HuH-7.5 (cell line): ENCODE data around the gene CHAD.
"Not testable (repeated sequence)": the region's sequence is repeated elsewhere in the genome, so short reads cannot be mapped to it uniquely, and the experiment has no call there.

Experiments used
- DNase-seq: peaks from one replicate; pipeline ENCODE4 v3.0.0; 2011; ENCODE audit warnings: low spot score

Gene CHAD

DNA sequence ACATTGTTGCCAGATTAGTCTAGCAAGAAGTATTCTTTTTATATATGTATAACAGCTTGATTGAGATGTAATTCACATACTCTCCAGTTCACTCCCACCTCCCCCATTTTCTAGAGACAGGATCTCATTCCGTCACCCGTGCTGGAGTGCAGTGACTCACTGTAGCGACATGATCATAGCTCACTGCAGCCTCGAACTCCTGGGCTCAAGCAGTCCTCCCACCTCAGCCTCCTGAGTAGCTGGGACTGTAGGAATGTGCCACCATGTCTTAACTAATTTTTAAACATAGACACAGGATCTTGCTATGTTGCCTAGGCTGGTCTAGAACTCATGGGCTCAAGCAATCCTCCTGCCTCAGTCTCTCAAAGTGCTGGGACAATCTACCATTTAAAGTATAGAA, 6.7 kb upstream of the CHAD start:
- DNase-seq: no peak

DNA sequence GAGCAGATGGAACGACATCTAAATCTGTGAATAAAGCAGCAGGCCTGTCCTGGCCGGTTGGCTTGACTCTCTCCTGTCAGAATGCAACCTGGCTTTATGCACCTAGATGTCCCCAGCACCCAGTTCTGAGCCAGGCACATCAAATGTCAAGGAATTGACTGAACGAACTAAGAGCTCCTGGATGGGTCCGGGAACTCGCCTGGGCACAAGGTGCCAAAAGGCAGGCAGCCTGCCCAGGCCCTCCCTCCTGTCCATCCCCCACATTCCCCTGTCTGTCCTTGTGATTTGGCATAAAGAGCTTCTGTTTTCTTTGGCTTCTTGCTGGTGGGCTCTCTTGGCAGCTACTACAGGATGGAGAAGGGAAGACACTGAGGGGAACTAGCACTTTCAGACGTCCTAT, 5.8 kb upstream of the CHAD start:
- DNase-seq: no peak

DNA sequence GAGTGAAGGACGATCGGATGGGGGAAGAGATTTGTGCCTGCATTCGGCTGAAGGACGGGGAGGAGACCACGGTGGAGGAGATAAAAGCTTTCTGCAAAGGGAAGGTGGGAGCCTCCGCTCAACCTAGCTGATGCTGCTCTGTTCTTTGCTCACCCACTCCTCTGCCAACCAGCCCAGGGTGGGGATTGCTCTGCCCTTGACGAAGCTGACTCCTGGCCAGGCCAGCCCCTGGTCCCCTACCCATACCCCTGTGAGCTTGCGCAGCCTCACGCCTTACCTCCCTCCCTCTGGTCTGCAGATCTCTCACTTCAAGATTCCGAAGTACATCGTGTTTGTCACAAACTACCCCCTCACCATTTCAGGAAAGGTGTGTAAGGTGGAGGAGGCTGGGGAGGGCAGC, 5.2 kb upstream of the CHAD start:
- no peak for DNase-seq

DNA sequence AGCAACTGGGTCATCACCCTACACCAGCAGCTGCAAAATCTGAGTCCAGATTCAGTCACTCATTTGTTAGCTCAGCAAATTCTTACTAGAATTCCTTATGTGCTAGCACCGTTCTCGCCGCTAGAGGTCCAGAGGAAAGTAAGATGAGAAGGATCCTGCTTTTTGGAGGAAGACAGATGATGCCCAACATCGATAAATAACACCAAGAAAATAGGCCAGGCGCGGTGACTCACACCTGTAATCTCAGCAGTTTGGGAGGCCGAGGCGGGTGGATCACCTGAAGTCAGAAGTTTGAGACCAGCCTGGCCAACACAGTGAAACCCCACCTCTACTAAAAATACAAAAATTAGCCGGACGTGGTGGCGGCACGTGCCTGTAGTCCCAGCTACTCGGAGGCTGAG, 4.1 kb upstream of the CHAD start:
- not testable (repeated sequence) for DNase-seq

DNA sequence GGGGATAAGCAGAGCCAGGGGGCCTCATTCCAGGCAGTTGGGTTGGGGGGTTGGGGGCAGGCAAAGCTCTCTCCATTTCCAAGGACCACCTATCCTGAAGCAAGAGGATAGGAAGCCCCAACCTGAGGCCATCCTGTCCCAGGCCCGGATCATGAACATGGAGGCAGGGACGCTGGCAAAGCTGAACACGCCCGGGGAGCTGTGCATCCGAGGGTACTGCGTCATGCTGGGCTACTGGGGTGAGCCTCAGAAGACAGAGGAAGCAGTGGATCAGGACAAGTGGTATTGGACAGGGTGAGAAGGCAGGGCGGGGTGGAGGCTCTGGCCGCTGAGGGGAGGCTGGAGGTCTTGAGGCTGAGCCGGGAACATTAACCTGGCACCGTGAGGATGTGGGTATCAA, 3.6 kb upstream of the CHAD start:
- DNase-seq: no peak

DNA sequence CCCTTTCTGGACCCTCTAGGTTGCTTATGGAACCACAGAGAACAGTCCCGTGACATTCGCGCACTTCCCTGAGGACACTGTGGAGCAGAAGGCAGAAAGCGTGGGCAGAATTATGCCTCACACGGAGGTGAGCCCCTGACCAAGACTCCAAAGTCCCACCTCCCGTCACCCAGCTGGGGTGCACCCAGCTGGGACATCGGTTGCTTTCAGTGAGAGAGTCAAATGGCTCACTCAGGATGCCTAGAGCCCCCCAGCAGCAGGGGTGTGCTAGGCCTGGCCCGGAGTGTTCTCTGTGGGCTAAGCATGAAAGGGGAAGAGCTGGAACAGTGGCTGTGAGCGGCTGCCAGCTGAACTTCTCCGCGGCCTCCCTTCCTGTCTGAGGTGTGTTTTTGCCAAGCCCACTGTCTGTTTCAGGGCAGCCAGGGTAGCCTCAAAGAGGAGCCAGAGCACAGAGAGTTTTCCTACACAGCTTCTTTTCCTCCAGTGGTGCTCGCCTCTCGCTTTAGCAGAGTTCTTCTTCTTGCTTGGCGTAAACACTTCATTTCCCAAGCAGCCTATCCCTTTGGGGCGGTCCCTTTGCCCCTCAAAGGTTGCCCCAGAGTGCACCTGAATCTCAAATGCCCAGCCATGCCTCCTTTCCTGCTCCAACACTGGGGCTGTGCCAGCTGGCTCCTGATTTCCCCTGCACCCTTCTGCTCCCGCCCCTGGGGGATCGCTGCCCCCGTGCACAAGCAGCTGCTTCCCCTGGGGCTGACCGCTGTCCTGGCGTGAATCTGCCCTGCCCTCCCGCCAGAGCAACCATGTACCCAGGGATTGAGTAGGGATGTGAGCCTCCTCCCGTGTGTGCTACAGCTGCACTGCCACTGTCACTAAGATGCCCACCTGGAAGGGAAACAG, 2.6 kb upstream of the CHAD start:
- no peak for DNase-seq

DNA sequence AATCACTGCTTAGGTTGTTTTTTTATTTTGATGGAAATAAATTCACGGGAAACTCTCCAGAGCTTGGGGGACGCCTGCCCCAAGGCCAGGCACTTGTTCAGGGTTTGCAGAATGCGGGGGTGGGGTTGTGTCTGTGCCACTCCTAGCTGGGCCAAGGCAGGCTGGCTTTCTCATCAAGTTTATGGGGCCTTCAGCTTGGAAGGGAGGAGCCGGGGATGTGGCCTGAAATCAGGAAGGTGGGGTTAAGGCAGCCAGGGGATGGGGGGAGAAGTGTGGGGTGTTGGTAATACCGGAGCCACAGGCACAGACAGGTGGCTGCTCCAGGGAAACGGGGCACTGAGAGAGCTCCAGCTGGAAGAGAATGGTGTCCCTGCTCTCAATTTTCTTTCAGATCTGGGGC, 1.7 kb upstream of the CHAD start:
- DNase-seq: no peak

DNA sequence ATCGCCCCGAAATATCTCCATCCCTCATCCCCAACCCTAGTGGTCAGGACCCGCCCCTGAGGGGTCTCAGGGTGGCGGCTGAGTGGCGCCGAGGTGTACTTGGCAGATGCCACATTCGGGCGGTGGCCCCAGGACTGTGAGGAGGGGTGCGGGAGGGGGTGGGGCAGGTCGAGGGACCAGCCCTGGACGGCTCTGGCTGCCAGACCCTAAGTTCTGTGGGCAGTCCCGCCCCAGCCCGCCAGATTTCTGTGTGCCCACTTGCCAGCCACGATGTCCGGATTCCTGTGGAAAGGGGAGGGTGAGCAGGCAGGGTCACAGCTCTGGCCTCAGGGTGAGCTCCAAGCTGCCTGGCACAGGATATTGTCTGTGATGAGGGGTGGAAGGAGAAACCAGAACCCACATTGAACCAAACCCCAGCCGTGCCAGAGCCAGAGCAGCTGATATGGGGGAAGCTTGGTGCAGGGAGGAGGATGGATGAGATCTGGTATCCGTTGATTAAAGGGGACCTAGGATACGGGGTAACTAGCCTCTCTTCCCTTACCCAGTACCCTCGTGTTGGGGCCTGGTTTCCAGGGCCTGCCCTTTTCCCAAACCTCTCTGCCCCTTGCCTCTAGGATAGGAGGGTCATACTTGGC, 1.1 kb upstream of the CHAD start:
- DNase-seq: no peak

DNA sequence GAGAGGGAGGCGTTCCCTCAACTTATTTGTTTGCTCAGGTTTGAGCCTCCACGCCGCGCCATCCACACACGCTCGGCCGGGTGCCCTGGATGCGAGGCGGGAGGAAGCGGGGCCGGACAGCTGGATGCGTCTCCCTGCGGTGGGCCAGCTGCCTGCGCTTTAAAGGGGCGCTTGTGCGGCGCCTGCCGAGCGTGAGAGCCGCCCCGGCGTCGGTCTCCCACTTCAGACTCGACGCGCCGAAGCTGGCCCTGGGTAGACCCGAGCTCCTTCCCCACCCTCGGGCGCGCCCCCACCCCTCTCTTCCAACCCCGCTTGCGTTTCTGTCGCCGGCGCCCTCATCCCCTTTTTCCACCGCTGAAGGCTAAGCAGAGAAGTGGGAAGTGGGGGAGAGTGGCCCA, 527 bp upstream of the CHAD start:
- no peak for DNase-seq

DNA sequence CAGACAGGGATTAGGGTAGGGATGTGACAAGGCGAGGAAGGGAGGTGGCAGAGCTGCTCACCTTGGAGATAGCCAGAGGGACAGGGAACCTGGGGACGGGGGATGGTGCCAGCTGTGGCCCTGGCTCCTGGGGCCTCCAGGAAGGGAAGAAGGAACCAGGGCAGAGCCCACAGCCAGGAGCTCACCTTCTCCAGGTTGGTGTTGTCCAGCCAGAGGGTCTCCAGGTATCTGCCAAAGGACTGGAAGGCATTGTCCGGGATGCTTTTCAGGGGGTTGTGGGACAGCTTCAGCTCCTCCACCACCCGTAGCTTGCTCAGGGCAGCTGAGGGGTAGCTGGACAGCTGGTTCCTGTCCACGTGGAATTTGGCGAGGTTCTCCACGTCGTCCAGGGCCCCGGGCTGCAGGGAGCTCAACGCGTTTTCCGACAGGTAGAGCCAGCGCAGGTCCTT, 801 bp downstream of the CHAD start:
- no peak for DNase-seq

DNA sequence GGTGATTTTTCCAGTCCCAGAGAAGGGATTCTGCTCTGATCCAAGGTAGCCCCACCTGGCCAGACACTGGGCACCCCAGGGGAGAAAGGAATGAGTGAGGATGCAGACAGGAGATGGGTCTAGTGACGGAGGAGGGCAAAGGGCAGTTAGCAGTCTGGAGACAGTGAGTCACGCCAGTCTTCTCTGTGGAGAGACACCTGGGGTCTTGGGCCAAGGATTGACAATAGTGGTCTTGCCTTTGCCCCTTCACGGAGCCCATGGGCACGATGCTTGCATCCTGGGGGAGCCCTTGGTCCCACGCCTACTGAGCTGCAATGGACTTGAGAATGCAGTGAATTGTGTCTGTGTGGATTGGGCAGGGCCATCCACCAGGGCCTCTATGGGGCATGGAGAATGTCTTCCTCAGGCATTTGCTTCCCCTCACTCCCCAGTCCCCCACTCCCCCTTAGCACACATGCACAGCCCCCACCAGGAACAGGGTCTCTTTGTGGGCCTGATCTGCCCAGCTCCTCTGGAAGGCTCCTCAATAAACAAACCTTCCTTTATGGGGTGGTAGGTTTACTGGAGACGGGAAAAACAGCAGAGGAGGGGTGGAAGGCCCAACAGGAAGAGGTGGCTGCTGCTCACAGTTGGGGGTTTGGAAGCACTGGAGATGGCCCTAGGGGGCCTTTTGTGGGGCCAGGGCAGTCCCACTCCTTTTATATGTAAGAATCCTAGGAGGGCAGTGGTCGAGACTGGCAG, 1.4 kb downstream of the CHAD start:
- DNase-seq: no peak

DNA sequence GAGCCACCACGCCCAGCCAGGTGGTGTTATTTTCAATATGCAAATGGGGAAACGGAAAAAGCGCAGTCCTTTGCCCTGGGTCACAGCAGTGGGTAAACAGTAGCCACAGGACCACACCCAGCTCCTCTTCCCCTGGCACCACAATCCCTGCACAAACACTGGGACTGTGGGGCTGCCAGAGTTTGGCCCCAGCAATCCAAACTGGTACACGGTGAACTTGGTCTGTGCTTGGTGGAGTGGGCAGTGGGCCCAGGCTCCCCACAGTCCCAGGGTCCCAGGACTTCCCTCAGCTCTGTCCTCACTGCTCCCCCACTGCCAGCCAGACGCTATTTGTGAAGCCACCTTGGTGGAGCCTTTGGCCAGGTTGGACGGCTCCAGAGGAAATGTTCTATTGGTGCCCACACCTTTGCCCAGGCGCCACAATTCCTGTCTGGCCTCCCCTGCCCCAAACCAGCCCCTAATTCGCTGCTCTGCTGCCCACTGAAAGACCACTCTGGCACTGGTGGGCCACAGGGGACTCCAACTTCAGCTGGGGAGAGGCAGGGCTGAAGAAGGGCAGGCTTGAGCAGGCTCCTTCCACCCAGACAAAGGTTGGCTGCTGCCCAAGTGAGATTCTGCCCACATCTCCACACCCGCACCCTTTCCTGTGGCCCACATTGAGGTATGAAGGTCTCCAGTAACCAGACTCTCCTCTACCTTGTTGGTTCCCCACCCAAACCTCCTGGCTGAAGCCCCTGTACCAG, 2.1 kb downstream of the CHAD start:
- DNase-seq: no peak

DNA sequence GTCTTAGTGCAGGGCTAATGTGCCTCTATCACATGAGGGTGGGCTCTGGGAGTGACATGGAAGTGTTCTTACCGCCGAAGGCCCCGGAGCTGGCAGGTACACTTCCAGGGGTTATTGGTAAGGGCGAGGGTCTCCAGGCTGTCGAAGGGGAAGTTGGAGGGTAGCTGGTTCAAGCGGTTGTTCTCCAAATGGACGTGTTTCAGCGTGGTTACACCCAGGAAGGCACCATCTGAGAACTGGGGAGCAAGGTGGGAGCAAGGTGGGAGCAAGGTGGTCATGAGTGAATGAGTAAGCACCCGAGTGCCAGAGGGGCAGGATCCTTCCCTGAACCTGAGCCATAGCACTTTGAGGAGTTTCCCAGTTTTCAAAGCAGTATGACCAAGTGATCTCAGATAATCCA, 3.0 kb downstream of the CHAD start:
- DNase-seq: no peak

DNA sequence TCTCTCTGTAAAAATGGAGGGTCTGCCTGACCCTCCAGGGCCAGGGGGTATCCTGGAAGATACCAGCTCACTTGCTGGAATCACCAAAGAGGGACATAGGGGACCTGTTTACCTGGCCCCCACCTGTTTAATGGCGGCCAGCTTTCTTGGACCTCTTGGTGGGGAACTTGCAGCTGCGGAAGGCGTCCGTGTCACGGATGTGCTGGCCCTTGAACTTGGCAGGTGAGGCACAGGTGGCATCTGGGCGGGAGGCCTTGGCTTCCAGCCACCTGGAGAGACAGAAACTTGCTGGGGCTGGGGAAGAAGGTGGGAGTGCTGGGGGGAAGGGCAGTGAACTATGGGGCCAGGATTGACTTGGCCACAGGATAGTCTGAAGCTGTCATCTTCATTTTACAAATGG, 3.5 kb downstream of the CHAD start:
- DNase-seq: no peak

DNA sequence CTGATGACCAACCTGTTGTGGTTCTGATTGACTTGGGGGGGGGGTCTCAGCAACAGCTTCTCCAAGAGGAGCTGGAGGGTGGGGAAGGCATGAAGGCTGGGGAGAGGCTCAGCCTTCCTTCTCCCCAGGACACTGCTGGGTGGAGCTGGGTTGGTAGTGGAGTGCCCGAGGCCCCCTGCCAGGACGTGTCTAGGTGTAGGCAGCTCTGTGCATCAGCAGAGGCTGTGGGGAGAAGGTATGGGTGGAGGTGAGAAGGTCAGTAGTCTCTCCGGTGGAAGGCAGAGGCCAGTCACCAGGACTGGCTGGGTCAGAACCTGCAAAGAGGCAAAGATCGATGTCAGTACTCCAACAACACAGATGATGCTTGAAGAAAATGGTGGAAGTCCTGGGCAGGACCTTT, 3.9 kb downstream of the CHAD start:
- DNase-seq: no peak

DNA sequence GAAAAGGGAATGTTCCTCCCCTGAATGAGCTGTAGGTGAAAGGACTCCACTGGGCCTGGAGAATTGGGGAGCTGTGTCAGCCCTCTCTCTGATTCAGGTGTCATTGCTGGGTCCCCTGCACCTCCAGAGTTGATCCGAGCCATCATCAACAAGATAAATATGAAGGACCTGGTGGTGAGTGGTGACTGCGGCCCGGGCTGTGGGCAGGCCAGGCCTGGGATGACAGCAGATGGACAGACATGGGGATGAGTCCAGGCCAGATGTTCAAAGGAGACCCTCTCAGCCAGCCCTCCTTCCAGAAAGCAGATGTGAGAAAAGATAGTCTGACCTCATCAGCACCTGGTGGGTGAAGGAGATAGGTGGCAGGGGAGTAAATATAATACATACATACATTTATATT, 4.6 kb downstream of the CHAD start:
- DNase-seq: no peak

DNA sequence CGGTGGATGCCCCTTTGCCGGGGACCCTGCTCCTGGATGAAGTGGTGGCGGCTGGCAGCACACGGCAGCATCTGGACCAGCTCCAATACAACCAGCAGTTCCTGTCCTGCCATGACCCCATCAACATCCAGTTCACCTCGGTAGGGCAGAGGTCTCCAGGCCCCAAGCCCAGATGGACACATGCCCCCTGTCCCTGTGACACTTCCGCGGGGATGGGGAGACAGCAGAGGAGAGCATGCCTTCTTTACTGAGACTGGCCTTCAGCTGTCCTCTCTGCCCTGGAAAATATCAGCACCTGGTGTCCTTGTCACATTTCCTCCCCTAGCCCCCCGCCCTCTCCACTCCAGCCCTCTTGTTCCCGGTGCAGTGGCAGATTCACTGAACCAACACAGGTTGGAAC, 6.2 kb downstream of the CHAD start:
- no peak for DNase-seq

DNA sequence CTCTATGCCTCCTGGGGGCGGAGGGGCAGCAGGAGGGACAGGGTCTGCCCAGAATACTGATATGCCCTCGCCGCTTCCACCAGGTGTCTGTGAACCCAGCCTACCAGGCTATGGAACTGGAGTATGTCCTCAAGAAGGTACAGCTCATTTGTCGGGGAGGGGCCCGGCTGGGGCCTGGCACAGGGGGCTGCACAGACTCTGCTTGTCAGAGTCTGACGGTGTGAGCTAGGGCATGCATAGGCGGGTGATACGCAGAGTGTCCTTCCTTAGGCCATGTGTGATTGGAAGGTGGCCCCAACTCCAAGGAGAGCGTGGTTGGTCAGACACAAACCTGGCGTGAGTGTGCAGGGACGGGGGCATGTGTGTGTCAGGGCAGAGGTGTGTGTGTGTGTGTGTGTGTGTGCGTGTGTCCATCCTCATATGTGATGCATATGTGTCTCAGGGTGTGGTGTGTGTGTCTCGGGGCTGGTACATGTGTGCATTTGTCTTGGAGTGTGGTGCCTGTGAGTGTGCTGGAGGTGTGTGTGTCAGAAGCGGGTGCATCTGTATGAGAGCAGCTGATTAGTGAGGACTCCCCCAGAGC, 7.0 kb downstream of the CHAD start:
- DNase-seq: no peak

DNA sequence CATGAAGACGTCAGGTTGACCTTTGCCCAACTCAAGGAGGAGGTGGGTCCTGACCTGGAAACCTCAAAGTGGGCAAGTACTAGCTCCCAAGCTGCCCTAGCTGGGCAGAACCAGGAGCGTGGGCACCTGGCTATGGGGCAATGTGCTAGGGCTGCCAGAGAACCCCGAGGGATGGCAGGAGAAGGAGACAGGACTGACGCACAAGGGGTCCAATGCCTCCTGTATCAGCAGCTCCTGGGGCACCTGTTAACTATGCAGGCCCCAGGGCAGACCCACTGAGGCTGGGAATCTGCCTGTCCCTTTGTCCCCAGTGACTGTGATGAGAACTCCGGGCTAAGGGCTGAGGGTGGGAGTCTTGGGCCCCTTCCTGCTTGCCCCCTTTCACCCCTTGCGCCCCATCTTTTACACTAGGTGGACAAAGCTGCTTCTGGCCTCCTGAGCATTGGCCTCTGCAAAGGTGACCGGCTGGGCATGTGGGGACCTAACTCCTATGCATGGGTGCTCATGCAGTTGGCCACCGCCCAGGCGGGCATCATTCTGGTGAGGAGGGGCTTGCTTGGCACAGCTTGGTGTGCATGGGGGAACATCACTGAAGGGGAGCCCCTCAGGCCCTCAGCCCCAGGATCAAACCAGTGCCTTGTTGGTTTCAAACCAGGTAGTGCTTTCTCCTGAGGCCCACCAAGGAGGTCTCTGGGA, 7.7 kb downstream of the CHAD start:
- DNase-seq: no peak

DNA sequence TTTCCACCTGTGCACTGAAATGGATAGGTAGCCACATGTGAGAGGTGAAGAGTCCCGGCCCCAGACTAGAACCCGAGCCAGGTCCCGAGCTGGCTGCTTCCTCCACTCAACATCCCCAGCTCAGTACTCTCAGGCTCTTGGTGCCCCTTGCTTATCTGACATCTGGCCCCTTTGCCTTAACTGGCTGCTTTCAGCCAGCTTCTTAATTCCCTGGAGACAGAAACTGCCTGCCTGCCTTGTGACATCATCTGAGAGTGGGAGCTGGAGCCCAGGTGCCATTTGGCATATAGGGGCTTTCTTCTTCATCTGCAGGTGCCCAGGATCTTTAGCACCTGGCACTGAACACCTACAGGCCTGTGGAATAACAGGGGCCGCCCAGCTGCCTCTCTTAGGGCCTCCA, 8.9 kb downstream of the CHAD start:
- DNase-seq: no peak
